GM12878 (cell line): Measurements from ENCODE around the gene FBXW7. TPM values are rescaled to one million over a fixed set of nuclear protein-coding genes. Genes with fewer than 3 reads are reported as not detected.
A peak's percentile ranks its signal among the peaks of the same experiment; 100 is the strongest.

ENCODE experiments used
- ATAC-seq: fragments of 200-7000 bp; cut with Tn5 transposase; 3 replicates; pipeline ENCODE4 v1.9.1; 2020; ENCODE audit warnings: mild to moderate bottlenecking, moderate library complexity
- BruUV-seq: library from RNA; stranded (reverse); fragments of 400-500 nt; replicated peaks from 2 replicates; lab custom pipeline; 2021; lab: Mats Ljungman, UMichigan
- CTCF ChIA-PET: fragments of 300-600 bp; sonication (Branson Sonifier 250); formaldehyde crosslinking; extraction: SDS; loops from one replicate; lab custom pipeline; 2021; ENCODE audit warnings: inconsistent platforms; lab: Yijun Ruan, JAX
- POLR2A ChIA-PET: fragments of 350-600 bp; formaldehyde crosslinking; extraction: SDS; loops from one replicate; lab custom pipeline; 2021; ENCODE audit warnings: inconsistent platforms; lab: Charles Lee
- RAD21 ChIA-PET: fragments of 300-600 bp; sonication (Branson Sonifier 250); formaldehyde crosslinking; loops from one replicate; lab custom pipeline; 2023; ENCODE audit warnings: antibody characterized with exemption; ENCODE audit not compliant: unreplicated experiment; lab: Charles Lee
- SMC1A ChIA-PET: fragments of 300-600 bp; sonication (Branson Sonifier 250); formaldehyde crosslinking; loops from one replicate; lab custom pipeline; 2023; ENCODE audit not compliant: unreplicated experiment, uncharacterized antibody; lab: Charles Lee
- DNase-seq: peaks from one replicate; pipeline ENCODE4 v3.0.0-alpha.2; 2011; ENCODE audit warnings: low read depth, low spot score
- FAIRE-seq: peaks from 3 replicates; lab custom pipeline; 2011; peaks lifted over from hg19 to GRCh38; lab: Jason Lieb, UNC
- H2AFZ ChIP-seq: 2 replicates; pipeline ENCODE4 v1.6.0; 2011; ENCODE audit warnings: low read depth, low read length, control low read depth; ENCODE audit not compliant: control insufficient read depth
- H3K27ac ChIP-seq: 2 replicates; pipeline ENCODE4 v1.5.1; 2011; ENCODE audit warnings: control low read depth; ENCODE audit not compliant: control insufficient read depth, insufficient read depth
- H3K27me3 ChIP-seq, 2 experiments: replicated peaks in 1 of 2; 2 replicates each; pipeline versions ENCODE4 v1.6.0 to v1.6.1; 2011; ENCODE audit warnings: low read length in 1 of 2; ENCODE audit not compliant: control insufficient read depth in 2 of 2, insufficient read depth in 2 of 2
- H3K36me3 ChIP-seq, 2 experiments: 2 replicates each; pipeline ENCODE4 v1.5.1; 2011; ENCODE audit warnings: low read length in 1 of 2; ENCODE audit not compliant: control insufficient read depth in 2 of 2, insufficient read depth in 2 of 2
- H3K4me1 ChIP-seq: 2 replicates; pipeline ENCODE4 v1.6.1; 2011; ENCODE audit warnings: mild to moderate bottlenecking, low read length, moderate library complexity, mixed read lengths; ENCODE audit not compliant: control insufficient read depth, insufficient read depth
- H3K4me2 ChIP-seq: 2 replicates; pipeline ENCODE4 v1.6.0; 2011; ENCODE audit warnings: control low read depth; ENCODE audit not compliant: control insufficient read depth, insufficient read depth
- H3K4me3 ChIP-seq: fragments of 200-600 bp; sonication (generic); 2 replicates; pipeline ENCODE4 v1.5.1; 2016
- H3K79me2 ChIP-seq: 2 replicates; pipeline ENCODE4 v1.6.0; 2011; ENCODE audit warnings: low read length; ENCODE audit not compliant: control insufficient read depth, insufficient read depth
- H3K9ac ChIP-seq: 2 replicates; pipeline ENCODE4 v1.8.0; 2011; ENCODE audit warnings: low read length, control low read depth, mixed read lengths; ENCODE audit not compliant: control insufficient read depth, insufficient read depth
- H3K9me3 ChIP-seq: replicated peaks from 3 replicates; pipeline ENCODE4 v1.5.1; 2011; ENCODE audit warnings: mild to moderate bottlenecking, low read length; ENCODE audit not compliant: control insufficient read depth, insufficient read depth
- H4K20me1 ChIP-seq: 2 replicates; pipeline ENCODE4 v1.6.0; 2011; ENCODE audit not compliant: control insufficient read depth, insufficient read depth
- CTCF ChIP-seq, 3 experiments: IDR thresholded peaks in 2 of 3; conservative IDR thresholded peaks in 1 of 3; 2 replicates each; pipeline ENCODE4 v1.5.1; 2011; ENCODE audit warnings: low read depth in 3 of 3, low read length in 3 of 3, mild to moderate bottlenecking in 3 of 3, control low read depth in 2 of 3, moderate library complexity in 2 of 3, inconsistent platforms in 1 of 3, mixed read lengths in 1 of 3; ENCODE audit not compliant: control insufficient read depth in 2 of 3, insufficient read depth in 1 of 3; ENCODE audit errors: extremely low read depth in 1 of 3
- NFXL1 ChIP-seq: fragments of 450-650 bp; IDR thresholded peaks from 2 replicates; pipeline ENCODE4 v1.6.1; 2017; ENCODE audit warnings: antibody characterized with exemption, mild to moderate bottlenecking, borderline replicate concordance
- RAD21 ChIP-seq: IDR thresholded peaks from 2 replicates; pipeline ENCODE4 v1.6.1; 2011; ENCODE audit warnings: mild to moderate bottlenecking, low read depth, low read length, moderate library complexity; ENCODE audit not compliant: insufficient read depth
- SMC3 ChIP-seq: IDR thresholded peaks from 2 replicates; pipeline ENCODE4 v1.6.1; 2011; ENCODE audit warnings: low read length, improper control_type of control experiment, borderline replicate concordance
- ZNF24 ChIP-seq: fragments of 450-650 bp; IDR thresholded peaks from 2 replicates; pipeline ENCODE4 v1.6.1; 2017; ENCODE audit warnings: antibody characterized with exemption, mild to moderate bottlenecking
- ZNF384 ChIP-seq: IDR thresholded peaks from 2 replicates; pipeline ENCODE4 v1.6.1; 2012; ENCODE audit warnings: low read depth, mild to moderate bottlenecking, low read length, improper control_type of control experiment, borderline replicate concordance
- in situ Hi-C: fragments of 300-500 bp; cut with MboI; formaldehyde crosslinking; loops from 9 replicates; pipeline ENCODE4 v1.14.3; 2018; ENCODE audit warnings: mixed read lengths
- intact Hi-C: fragments of 100-400 bp; cut with micrococcal nuclease; formaldehyde crosslinking; loops from one replicate; pipeline ENCODE4 v1.14.2; 2022; ENCODE audit not compliant: unreplicated experiment
- polyA plus RNA-seq, 11 experiments: library from polyadenylated mRNA; depleted of rRNA in 4 of 11; unstranded in 6 of 11; stranded (reverse) in 5 of 11; fragments of >200 nt; fragmentation: Nextera tagmentation in 4 of 11; fragmentation: Illumina TruSeq in 1 of 11; extraction: Ambion mirVana in 4 of 11; extraction: Trizol in 1 of 11; gene quantifications; 1 replicate in 1 of 11; 2 replicates in 10 of 11; pipeline versions ENCODE4 v1.2.1 to v1.2.3, GENCODE V29; 2011 to 2016; ENCODE audit warnings: inconsistent platforms in 2 of 11, missing spikeins in 2 of 11, low read depth in 1 of 11
- total RNA-seq, 4 experiments: library from RNA; depleted of rRNA in 3 of 4; stranded (reverse); fragments of >200 nt in 3 of 4; fragmentation: Illumina TruSeq in 1 of 4; extraction: Trizol in 1 of 4; gene quantifications; 2 replicates each; pipeline versions ENCODE4 v1.2.1 to v1.2.3, GENCODE V29; 2013 to 2021

FBXW7 gene
- total and polyA plus RNA-seq, 10 of the 15 experiments (the other 5 are each of a cell fraction or from before 2014, with no cell fraction given) = 35.8 to 118 (median 47.2) TPM

- CTCF ChIA-PET = interaction anchor here (0.6 to 7.7 kb wide), 40 partner anchors 12 to 1195 kb away, joined by 3 to 186 read pairs (median 4); partner anchors contain the start of genes ARFIP1 and TIGD4
- peaks cover 68% of the 10 kb centered on the region for H3K79me2 ChIP-seq
- SMC1A ChIA-PET = interaction anchor here (0.6 to 9.2 kb wide), 39 partner anchors 9 to 712 kb away, joined by 3 to 227 read pairs (median 4); no protein-coding TSS in a partner anchor
- H4K20me1 ChIP-seq = no peaks in the 10 kb centered on the region
- no peak overlapping the region for H3K27ac ChIP-seq
- H3K4me2 ChIP-seq = no peak overlapping the region
- no TSS peak for BruUV-seq
- in situ Hi-C loops (no loop called here), intact Hi-C loops (loop anchor here (2.0 to 5.0 kb wide), 4 partner anchors 46 to 280 kb away; partner anchors contain the start of gene FBXW7)
- H2AFZ ChIP-seq = no peak overlapping the region
- FAIRE-seq = no peak
- DNase-seq = no peak
- H3K4me3 ChIP-seq = no peak overlapping the region
- no peak overlapping the region for H3K9ac ChIP-seq
- ATAC-seq = peak; percentile 15; the same call in 2 of the 3 replicates
- H3K27me3 ChIP-seq = no peaks in the 10 kb centered on the region
- POLR2A ChIA-PET = interaction anchor here (0.5 to 1.6 kb wide), 3 partner anchors 26 to 185 kb away, joined by 3 to 6 read pairs (median 3); no protein-coding TSS in a partner anchor
- TF ChIP-seq CTCF (IDR thresholded peaks at IDR 0.05 in 2 of 3, conservative IDR thresholded peaks at IDR 0.05 in 1 of 3; ENCODE audit: control insufficient read depth in 2 of 3, extremely low read depth in 1 of 3, insufficient read depth in 1 of 3, low read depth in 3 of 3, low read length in 3 of 3) (peak; percentile 50 to 60 (median 60)), ZNF384 (peak; percentile 91), NFXL1 (no peak), ZNF24 (no peak), RAD21 (peak; percentile 65), SMC3 (peak; percentile 57; the same call in 1 of the 2 replicates)
- peaks cover 12% of the 10 kb centered on the region for H3K4me1 ChIP-seq
- RAD21 ChIA-PET = interaction anchor here (0.8 to 3.6 kb wide), 27 partner anchors 9 to 629 kb away, joined by 3 to 101 read pairs (median 5); partner anchors contain the start of gene FBXW7
- peaks cover 0 to 11% of the 10 kb centered on the region in 2 experiments; a peak in 3 of 4 replicates for H3K36me3 ChIP-seq
- H3K9me3 ChIP-seq = no peaks in the 10 kb centered on the region
These were observed 81.4 kb downstream of the FBXW7 start for GRCh38 chr4:152454398-152455011.
